NCI-H1930 (cell line): ENCODE data around the gene COX7A2.

Source experiments
- DNase-seq, 2 experiments: peaks; one replicate each; lab custom pipeline; 2025; lab: John Stamatoyannopoulos, UW

COX7A2 gene

GRCh38 chr6:75220357-75220756 lies 23.2 kb downstream of the COX7A2 start:
- no peak for DNase-seq

DNA sequence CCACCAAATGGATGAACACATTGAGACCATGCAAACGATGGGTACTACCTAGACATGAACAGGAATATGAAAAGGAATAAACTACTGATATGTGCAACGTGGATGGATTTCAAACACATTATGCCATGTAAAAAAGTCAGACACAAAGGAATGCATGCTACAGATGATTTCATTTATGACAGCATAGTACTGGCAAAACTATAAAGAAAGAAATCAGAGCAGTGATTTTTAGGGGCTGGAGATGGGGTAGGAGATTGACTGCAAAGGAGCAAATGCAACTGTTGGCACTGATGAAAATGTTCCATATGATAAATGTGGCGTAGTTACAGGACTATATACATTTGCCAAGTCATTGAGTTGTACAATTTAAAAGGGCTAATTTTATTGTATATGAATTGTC lies 24.3 kb downstream of the COX7A2 start:
- no peak for DNase-seq

DNA sequence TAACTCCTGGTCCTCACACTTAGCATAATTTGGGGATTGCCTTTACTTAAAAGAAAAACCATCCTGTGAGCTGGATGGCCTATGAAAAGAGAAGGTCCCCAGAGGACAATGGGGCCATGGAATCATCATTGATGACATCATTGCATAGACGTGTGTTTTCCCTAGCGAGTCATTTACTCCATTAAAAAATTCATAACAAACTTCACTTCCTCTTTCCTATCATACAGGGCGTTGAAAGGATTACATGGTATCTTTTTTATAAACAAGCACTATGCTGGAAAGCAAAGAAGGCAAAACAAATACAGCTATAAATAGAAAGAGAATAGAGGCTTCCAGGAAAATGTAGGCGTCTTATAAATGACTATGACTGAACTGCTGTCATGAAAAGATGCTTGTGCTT lies 26.4 kb downstream of the COX7A2 start:
- DNase-seq, result no peak

DNA sequence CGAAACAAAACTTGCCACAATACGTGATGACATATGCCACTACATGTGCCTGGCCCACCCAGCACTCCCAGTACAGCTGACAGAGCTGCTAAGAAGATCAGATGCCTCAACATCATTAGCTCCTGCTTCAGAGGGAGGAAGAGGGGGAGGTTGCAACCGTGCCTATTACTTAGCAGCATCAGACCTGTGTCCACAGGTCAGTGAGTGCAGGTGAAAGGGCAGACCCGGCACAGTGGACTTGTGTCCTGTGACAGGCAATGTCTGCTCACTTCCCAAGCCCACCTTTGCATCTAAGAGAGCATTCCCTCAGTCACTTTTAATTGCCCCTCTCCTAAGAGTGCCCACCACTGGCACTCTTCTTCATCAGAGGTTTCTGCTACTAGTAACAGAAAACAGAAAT lies 28.3 kb downstream of the COX7A2 start:
- no peak for DNase-seq

DNA sequence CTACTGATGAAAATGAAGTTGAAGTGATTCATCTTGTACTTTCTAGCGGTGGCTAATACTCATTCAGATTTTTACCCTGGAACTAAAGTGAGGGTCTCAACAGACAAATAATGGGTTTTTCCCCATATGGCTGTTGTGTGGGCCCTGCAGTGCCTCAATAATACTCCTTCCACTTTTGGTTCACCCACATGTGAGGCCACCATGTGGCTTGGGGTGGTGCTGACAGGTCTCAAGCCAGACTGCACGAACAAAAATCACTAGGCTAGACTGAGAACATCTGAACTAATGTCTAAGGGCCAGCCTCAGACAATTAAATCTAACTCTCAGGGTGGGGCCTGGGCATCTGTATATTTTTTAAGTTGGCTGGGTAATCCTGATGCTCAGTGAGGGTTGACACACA lies 29.9 kb downstream of the COX7A2 start:
- no peak for DNase-seq

GRCh38 chr6:75213112-75213511 lies 30.5 kb downstream of the COX7A2 start:
- no peak for DNase-seq

GRCh38 chr6:75211920-75212590 lies 31.5 kb downstream of the COX7A2 start:
- no peak for DNase-seq

- peak in 1 of 2 experiments; percentile 55 for DNase-seq
Measured at GRCh38 chr6:75210885-75211739, 32.5 kb downstream of the COX7A2 start.

DNA sequence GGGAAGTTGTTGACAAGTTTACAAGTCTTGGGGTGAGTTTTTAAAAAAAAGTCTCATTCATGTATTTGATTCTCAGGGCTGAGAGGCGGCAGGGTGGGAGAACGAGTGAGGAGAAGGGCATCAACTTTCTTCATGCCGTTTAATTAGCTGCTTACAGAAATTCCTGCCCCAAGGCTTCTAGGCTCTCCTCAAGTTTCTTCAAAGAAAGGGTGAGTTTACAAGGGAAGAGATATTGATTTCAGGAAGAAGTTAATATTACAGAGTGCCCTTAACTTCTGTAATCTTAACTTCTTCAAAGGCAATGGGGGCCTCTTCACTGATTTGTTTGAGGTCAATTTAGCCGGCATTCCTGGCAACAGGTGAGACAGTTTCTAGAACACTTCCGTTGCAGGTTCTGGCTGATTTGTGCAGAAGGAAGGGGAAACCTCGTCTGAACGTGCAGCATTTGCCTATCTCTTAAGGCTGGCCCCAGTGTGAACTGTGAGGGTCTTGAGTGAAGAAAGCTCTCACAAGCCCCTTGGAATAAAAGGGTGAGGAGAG lies 34.3 kb downstream of the COX7A2 start:
- DNase-seq, result no peak

DNA sequence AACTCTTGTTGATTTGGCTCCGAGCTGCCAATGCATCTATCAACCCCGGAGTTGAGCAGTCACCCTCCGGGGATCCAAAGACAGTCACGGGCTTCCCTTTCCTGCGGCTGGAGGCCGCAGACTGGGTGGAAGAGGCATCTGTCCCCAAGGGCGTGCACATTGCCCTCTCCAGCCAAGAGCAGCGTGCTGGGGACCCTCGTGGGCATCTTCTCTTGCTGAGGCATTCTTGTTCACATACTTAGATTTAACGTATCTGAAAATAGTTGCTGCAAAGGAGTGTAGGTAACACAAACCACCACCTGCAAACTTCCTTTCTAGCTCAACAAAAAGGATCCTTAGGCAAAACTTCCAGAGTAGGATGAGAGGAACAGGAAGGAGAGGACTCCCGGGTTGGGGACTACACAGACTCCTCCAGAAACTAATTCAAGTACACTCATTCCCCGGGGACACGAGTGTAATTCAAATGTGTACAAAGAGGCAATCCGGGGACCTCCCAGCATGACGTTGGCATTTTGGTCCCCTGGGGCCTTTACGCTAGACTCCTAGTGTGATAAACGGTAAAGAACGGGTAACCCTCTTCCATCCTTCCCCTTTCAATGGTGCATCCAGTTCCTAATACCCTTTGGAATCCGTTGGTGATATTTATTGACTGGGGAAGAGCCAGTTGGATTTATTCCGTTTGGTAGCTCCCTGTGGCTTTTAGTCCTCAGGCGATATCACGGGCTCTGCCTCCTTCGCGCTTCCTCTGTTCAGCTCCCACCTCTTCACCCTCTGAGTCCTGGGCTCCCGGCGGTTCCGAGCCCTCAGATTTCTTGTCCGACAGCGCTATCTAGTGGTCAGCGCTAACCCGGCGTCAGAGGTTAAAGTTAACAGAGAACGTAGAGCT lies 35.1 kb downstream of the COX7A2 start:
- DNase-seq, result peak; percentile 44 to 70

DNA sequence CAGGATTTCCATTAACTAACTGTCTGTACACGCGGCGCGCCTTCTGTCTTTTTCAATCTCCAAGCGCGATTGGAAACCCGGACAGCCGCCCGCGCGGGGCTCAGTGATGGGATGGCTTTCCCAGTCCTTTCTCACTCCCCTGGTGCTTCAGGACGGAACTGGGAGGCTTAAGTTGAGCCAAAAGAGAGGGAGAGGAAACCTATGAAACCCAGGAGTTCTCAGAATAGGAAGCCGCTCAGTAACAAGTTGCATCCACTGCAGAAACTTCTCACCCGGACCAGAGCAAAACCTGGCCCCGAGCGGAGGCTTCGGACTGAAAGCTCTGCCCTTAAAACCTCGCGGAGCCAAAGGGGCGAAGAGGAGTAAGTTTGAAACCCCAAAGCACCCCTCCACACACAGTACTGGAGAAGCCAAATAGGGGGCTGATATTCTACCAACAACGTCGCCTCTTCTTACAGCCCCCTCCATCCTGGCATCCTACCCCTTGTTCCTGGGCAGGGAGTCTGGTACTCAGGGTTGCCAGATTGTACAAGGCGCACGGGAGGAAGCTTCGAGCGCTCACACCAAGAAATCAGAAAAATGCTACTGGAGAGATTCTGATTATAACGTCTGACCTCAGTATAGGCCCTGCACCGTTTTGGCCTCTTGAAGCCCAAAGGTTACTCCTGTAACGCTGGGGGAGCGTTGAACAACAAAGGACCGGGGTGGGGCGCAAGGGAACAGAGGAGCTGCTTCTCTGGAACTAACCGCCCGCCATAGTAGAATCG lies 36.8 kb downstream of the COX7A2 start:
- DNase-seq, result no peak

DNA sequence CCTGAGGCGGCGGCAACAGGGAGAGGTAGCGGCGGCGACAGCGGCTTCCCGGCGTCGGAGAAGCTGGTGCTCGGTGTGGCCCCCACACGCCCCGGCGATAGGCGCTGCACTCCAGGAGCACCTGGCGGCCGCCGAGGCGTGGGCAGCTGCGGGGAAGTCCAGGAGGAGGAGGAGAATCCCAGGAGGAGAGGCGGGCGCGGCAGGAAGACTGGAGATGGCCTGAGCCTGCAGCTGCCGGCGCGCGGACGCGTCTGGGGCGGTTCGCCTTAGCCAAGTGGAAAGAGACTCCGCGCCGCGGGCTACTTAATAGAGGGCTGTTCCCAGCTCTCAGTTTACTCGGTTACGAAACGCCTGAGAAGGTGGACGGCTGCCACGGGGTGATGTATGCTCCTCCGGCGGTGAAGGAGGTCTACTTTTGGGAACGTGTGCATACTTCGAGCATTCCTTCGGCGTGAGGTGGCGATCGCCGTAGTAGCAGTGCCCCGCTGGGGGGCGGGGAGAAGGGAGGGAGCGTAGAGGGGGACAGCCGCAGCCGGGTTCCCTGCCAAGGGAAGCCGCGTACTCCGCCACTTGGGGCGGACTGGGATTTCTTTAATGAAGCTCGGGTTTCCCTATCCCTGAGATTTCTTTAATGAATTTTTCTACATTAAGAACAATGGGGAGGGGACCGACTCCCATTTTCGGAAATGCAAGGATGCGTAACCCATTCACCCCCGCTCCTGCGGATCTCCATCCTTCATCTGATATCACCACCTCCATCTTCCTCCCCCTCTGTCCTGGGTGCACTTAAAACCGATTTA lies 37.6 kb downstream of the COX7A2 start, which contains the start of gene COL12A1:
Gene COL12A1 (minus strand): TSS at position 278 of the 800 bp plus-strand sequence. CDS start 3,261 bp downstream, outside the sequence.
- DNase-seq, result no peak

GRCh38 chr6:75204959-75205775 lies 38.4 kb downstream of the COX7A2 start:
- no peak for DNase-seq

- peak in 1 of 2 experiments; percentile 54 for DNase-seq
Measured at GRCh38 chr6:75204217-75204958, 39.2 kb downstream of the COX7A2 start.

DNA sequence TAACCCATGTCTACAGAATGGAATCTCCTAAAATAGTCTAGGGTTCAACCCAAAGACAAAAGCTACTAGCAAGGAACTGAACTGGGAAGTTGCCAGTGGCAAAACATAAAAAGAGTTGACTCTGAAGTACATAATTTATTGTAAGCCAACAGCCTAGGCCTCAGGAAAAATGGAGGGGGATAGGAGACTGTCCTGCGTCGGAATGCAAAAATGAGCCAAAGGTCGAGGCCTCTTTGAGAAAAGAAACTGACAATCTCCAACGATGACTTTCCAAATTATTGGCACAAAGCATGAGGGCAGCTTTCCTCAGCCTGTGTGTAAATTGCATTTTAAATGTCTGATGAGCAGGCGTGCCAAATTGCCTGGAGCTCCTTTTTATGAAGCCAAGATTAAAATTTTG lies 39.9 kb downstream of the COX7A2 start:
- no peak for DNase-seq

DNA sequence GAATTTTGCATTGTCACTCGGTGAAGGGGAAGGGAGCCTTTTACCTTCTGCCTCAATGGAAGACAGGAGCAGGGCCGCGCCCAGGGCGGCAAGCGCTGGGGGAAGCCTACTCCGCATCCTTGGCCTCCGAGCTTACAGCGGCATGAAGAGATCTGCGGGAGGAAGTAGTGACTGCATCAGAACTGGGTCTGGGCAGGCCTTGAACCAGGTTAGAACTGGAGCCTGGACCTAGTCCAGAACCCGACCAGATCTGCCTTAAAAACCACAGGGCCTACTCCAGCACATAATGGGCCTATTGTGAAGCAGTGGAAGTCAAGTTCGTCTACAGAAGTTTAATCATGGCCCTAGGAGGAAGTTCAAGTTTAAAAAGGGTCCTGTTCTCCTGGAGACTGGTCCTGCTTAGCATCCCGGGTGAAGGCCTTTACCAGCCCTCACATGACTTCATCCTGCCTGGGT lies 40.9 kb downstream of the COX7A2 start:
- DNase-seq, result no peak

- peak; percentile 36 to 64 for DNase-seq
Measured at GRCh38 chr6:75201901-75202672, 41.5 kb downstream of the COX7A2 start.

GRCh38 chr6:75201021-75201420 lies 42.6 kb downstream of the COX7A2 start:
- DNase-seq, result no peak
